ENCODE data around the gene SAPCD1.

GRCh38 chr6:31723245-31723979 lies 39.0 kb upstream of the SAPCD1 start, which contains the start of gene MPIG6B:
- TF ChIP-seq EZH2phosphoT487 (IDR thresholded peaks at IDR 0.05; ENCODE audit: insufficient read depth, low read depth) (no peak), EZH2 (IDR thresholded peaks at IDR 0.05; ENCODE audit: insufficient read depth, poor library complexity, severe bottlenecking) (no peak)
